Liver (tissue), 9 donors: ENCODE results near the gene SLC28A3. TPM values are rescaled to one million over a fixed set of nuclear protein-coding genes. Genes with fewer than 3 reads are reported as not detected.
"Not testable (repeated sequence)": the region's sequence is repeated elsewhere in the genome, so short reads cannot be mapped to it uniquely, and the experiment has no call there.

Source experiments
- DNase-seq: peaks from one replicate; pipeline ENCODE4 v3.0.0-alpha.2; 2017; ENCODE audit warnings: low spot score
- H3K27ac ChIP-seq, 2 donors: one replicate each; pipeline ENCODE4 v1.7.0; 2013; ENCODE audit warnings: inconsistent platforms in 2 of 2, low read length in 2 of 2, control low read depth in 1 of 2, low read depth in 1 of 2, mild to moderate bottlenecking in 1 of 2
- H3K27me3 ChIP-seq, 4 donors: one replicate each; pipeline versions ENCODE4 v1.6.1 to v1.7.0; 2013; ENCODE audit warnings: low read length in 3 of 4, inconsistent platforms in 1 of 4, mild to moderate bottlenecking in 1 of 4, moderate library complexity in 1 of 4; ENCODE audit not compliant: control insufficient read depth in 4 of 4, insufficient read depth in 4 of 4
- H3K36me3 ChIP-seq, 4 donors: one replicate each; pipeline versions ENCODE4 v1.6.1 to v1.7.0; 2013; ENCODE audit warnings: low read length in 3 of 4, mild to moderate bottlenecking in 3 of 4, low read depth in 1 of 4, moderate library complexity in 1 of 4; ENCODE audit not compliant: control insufficient read depth in 4 of 4, insufficient read depth in 3 of 4
- H3K4me1 ChIP-seq, 4 donors: one replicate each; pipeline versions ENCODE4 v1.6.1 to v1.7.0; 2013; ENCODE audit warnings: low read length in 3 of 4, mild to moderate bottlenecking in 3 of 4, moderate library complexity in 1 of 4; ENCODE audit not compliant: control insufficient read depth in 4 of 4, insufficient read depth in 4 of 4
- H3K4me3 ChIP-seq, 3 donors: one replicate each; pipeline versions ENCODE4 v1.6.1 to v1.7.0; 2013; ENCODE audit warnings: low read length in 3 of 3, control low read depth in 1 of 3, low read depth in 1 of 3, mild to moderate bottlenecking in 1 of 3
- H3K9ac ChIP-seq, 2 donors: one replicate each; pipeline ENCODE4 v1.7.0; 2013; ENCODE audit warnings: low read length in 2 of 2, mild to moderate bottlenecking in 2 of 2, moderate library complexity in 2 of 2, control low read depth in 1 of 2, low read depth in 1 of 2
- H3K9me3 ChIP-seq, 4 donors: one replicate each; pipeline versions ENCODE4 v1.6.1 to v1.7.0; 2013; ENCODE audit warnings: low read length in 3 of 4; ENCODE audit not compliant: control insufficient read depth in 4 of 4
- EGR1 ChIP-seq, 2 donors: IDR thresholded peaks; 2 replicates each; pipeline ENCODE4 v1.6.1; 2016 to 2018; ENCODE audit warnings: antibody characterized with exemption in 2 of 2, low read depth in 2 of 2
- FOXA1 ChIP-seq: IDR thresholded peaks from 2 replicates; pipeline ENCODE4 v1.6.1; 2016; ENCODE audit warnings: antibody characterized with exemption
- FOXA2 ChIP-seq: IDR thresholded peaks from 2 replicates; pipeline ENCODE4 v1.6.1; 2016; ENCODE audit warnings: antibody characterized with exemption
- GABPA ChIP-seq, 2 donors: IDR thresholded peaks in 1 of 2; conservative IDR thresholded peaks in 1 of 2; 2 replicates each; pipeline ENCODE4 v1.6.1; 2016; ENCODE audit warnings: antibody characterized with exemption in 2 of 2, mild to moderate bottlenecking in 1 of 2, moderate library complexity in 1 of 2
- HNF4A ChIP-seq, 2 donors: conservative IDR thresholded peaks; 2 replicates each; pipeline ENCODE4 v1.6.1; 2016; ENCODE audit warnings: antibody characterized with exemption in 2 of 2, mild to moderate bottlenecking in 2 of 2
- HNF4G ChIP-seq: IDR thresholded peaks from 2 replicates; pipeline ENCODE4 v1.6.1; 2016; ENCODE audit warnings: antibody characterized with exemption
- JUND ChIP-seq, 2 donors: IDR thresholded peaks; 2 replicates each; pipeline ENCODE4 v1.6.1; 2016; ENCODE audit warnings: antibody characterized with exemption in 2 of 2
- NR2F2 ChIP-seq: IDR thresholded peaks from 2 replicates; pipeline ENCODE4 v1.6.1; 2016; ENCODE audit warnings: antibody characterized with exemption
- RXRA ChIP-seq, 2 donors: IDR thresholded peaks; 2 replicates each; pipeline ENCODE4 v1.6.1; 2017 to 2018; ENCODE audit warnings: antibody characterized with exemption in 2 of 2, mild to moderate bottlenecking in 1 of 2
- SP1 ChIP-seq: IDR thresholded peaks from 2 replicates; pipeline ENCODE4 v1.6.1; 2018; ENCODE audit warnings: antibody characterized with exemption, mild to moderate bottlenecking
- TAF1 ChIP-seq: conservative IDR thresholded peaks from 2 replicates; pipeline ENCODE4 v1.6.1; 2016; ENCODE audit warnings: antibody characterized with exemption, mild to moderate bottlenecking
- YY1 ChIP-seq: IDR thresholded peaks from 2 replicates; pipeline ENCODE4 v1.6.1; 2016; ENCODE audit warnings: antibody characterized with exemption, mild to moderate bottlenecking
- WGBS: extraction: QIAGEN DNeasy Blood & Tissue Kit; methylation state at CpG from one replicate; pipeline ENCODE4 v1.1.7; 2013; 5-methylcytosine and 5-hydroxymethylcytosine counted together
- polyA plus RNA-seq, 2 donors: library from polyadenylated mRNA; stranded (reverse) in 1 of 2; unstranded in 1 of 2; fragments of 200-250 nt in 1 of 2; fragments of >200 nt in 1 of 2; fragmentation: Nextera tagmentation in 1 of 2; extraction: Ambion mirVana in 1 of 2; gene quantifications; one replicate each; pipeline versions ENCODE4 v1.2.1 to v1.2.3, GENCODE V29; 2013 to 2015
- total RNA-seq, 2 donors: library from RNA; depleted of rRNA; stranded (reverse); fragments of >200 nt; gene quantifications; one replicate each; pipeline ENCODE4 v1.2.3, GENCODE V29; 2014
- TF ChIP-seq, protein P1 (sequence below): IDR thresholded peaks from 2 replicates; pipeline ENCODE4 v1.6.1; 2016; ENCODE audit warnings: antibody characterized with exemption
- TF ChIP-seq, protein P2 (sequence below): IDR thresholded peaks from 2 replicates; pipeline ENCODE4 v1.6.1; 2016; ENCODE audit warnings: antibody characterized with exemption, mild to moderate bottlenecking
- TF ChIP-seq, protein P3 (sequence below): IDR thresholded peaks from 2 replicates; pipeline ENCODE4 v1.6.1; 2016; ENCODE audit warnings: antibody characterized with exemption
- TF ChIP-seq, protein P4 (sequence below): fragments of 150-350 bp; IDR thresholded peaks from 2 replicates; pipeline ENCODE4 v1.5.1; 2017; ENCODE audit warnings: improper control_type of control experiment, low read depth, low read length; ENCODE audit not compliant: missing input control
- TF ChIP-seq, protein P5 (sequence below): IDR thresholded peaks from 2 replicates; pipeline ENCODE4 v1.6.1; 2016; ENCODE audit warnings: antibody characterized with exemption
- donor health status: healthy.
- donor health status: healthy.
- donor health status: healthy.
- donor health status: healthy.
- donor health status: healthy.

Gene SLC28A3
- total and polyA plus RNA-seq, 4 donors: 0.07 to 1.3 (median 0.28) TPM

DNA sequence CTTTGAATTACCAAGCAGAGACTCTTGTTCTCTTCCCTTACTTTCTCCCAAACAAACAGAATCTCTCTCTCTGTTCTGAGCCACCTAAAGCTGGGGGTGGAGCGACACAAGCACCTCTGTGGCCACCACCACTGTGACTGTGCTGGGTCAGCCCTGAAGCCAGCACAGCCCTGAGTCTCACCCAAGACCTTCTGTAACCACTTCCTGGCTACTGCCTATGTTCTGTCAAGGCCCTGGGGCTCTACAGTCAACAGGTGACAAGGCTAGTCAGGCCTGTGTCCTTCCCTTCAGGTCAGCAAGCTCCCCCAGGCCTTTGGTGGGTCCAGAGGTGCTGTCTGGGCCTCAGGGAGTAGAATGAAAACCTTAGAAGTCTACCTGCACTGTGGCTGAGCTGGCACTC is 26.1 kb upstream of the SLC28A3 start:
- no peak for DNase-seq
- H3K4me1 ChIP-seq: no peaks in the 10 kb centered on the region
- H3K36me3 ChIP-seq: no peaks in the 10 kb centered on the region
- no peak overlapping the region for H3K27ac ChIP-seq
- H3K4me3 ChIP-seq: no peak overlapping the region
- no peaks in the 10 kb centered on the region for H3K27me3 ChIP-seq
- 92% methylated on average over 1 of the region's 1 CpG for WGBS
- TF ChIP-seq TAF1: no peak
- no peak overlapping the region for H3K9ac ChIP-seq
- H3K9me3 ChIP-seq: no peaks in the 10 kb centered on the region

DNA sequence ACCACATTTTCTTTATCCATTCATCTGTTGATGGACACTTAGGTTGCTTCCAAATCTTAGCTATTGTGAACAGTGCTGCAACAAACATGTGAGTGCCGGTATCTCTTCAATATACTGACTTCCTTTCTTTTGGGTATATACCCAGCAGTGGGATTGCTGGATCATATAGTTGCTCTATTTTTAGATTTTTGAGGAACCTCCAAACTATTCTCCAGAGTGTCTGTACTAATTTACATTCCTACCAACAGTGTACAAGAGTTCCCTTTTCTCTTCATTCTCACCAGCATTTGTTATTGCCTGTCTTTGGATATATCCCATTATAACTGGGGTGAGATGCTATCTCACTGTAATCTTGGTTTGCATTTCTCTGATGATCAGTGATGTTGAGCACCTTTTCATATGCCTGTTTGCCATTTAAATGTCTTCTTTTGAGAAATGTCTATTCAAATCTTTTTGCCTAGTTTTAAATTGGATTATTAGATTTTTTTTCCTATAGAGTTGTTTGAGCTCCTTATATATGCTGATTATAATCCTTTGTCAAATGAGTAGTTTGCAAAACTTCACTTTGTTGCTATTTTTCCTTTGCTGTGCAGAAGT is 24.4 kb upstream of the SLC28A3 start:
- not testable (repeated sequence) for H3K36me3 ChIP-seq, DNase-seq, H3K9me3 ChIP-seq, H3K4me1 ChIP-seq, H3K9ac ChIP-seq, H3K27me3 ChIP-seq, H3K4me3 ChIP-seq, H3K27ac ChIP-seq
- 89% methylated on average over 1 of the region's 1 CpG for WGBS

DNA sequence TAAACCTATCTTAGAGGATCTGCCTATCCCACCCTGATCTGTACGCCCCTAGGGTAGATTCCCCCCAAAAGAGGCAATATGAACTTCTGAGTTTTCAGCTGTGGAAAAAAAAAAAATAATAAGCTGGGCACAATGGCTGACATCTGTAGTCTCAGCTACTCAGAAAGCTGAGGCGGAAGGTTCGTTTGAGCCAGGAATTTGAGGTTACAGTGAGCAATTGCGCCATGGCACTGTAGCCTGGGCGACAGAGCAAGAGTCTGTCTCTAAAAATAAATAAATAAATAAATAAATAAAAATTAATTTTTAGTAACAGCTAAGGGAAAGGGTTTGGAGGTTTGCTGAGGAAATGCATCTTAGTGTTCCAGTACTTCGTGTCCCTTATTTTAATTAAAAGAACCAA is 21.1 kb upstream of the SLC28A3 start:
- no peak overlapping the region for H3K4me3 ChIP-seq
- H3K36me3 ChIP-seq: no peaks in the 10 kb centered on the region
- TF ChIP-seq RXRA (IDR thresholded peaks at IDR 0.05) (no peak), EGR1 (IDR thresholded peaks at IDR 0.05; ENCODE audit: low read depth in 2 of 2) (no peak), JUND (IDR thresholded peaks at IDR 0.05) (no peak), FOXA1 (no peak), YY1 (no peak), GABPA (IDR thresholded peaks at IDR 0.05 in 1 of 2, conservative IDR thresholded peaks at IDR 0.05 in 1 of 2) (no peak), HNF4A (conservative IDR thresholded peaks at IDR 0.05) (no peak), SP1 (no peak), HNF4G (no peak), NR2F2 (no peak), TAF1 (no peak), FOXA2 (no peak)
- TF ChIP-seq, protein P1, sequence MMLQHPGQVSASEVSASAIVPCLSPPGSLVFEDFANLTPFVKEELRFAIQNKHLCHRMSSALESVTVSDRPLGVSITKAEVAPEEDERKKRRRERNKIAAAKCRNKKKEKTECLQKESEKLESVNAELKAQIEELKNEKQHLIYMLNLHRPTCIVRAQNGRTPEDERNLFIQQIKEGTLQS: no peak
- TF ChIP-seq, protein P2, sequence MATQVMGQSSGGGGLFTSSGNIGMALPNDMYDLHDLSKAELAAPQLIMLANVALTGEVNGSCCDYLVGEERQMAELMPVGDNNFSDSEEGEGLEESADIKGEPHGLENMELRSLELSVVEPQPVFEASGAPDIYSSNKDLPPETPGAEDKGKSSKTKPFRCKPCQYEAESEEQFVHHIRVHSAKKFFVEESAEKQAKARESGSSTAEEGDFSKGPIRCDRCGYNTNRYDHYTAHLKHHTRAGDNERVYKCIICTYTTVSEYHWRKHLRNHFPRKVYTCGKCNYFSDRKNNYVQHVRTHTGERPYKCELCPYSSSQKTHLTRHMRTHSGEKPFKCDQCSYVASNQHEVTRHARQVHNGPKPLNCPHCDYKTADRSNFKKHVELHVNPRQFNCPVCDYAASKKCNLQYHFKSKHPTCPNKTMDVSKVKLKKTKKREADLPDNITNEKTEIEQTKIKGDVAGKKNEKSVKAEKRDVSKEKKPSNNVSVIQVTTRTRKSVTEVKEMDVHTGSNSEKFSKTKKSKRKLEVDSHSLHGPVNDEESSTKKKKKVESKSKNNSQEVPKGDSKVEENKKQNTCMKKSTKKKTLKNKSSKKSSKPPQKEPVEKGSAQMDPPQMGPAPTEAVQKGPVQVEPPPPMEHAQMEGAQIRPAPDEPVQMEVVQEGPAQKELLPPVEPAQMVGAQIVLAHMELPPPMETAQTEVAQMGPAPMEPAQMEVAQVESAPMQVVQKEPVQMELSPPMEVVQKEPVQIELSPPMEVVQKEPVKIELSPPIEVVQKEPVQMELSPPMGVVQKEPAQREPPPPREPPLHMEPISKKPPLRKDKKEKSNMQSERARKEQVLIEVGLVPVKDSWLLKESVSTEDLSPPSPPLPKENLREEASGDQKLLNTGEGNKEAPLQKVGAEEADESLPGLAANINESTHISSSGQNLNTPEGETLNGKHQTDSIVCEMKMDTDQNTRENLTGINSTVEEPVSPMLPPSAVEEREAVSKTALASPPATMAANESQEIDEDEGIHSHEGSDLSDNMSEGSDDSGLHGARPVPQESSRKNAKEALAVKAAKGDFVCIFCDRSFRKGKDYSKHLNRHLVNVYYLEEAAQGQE: no peak
- TF ChIP-seq, protein P3, sequence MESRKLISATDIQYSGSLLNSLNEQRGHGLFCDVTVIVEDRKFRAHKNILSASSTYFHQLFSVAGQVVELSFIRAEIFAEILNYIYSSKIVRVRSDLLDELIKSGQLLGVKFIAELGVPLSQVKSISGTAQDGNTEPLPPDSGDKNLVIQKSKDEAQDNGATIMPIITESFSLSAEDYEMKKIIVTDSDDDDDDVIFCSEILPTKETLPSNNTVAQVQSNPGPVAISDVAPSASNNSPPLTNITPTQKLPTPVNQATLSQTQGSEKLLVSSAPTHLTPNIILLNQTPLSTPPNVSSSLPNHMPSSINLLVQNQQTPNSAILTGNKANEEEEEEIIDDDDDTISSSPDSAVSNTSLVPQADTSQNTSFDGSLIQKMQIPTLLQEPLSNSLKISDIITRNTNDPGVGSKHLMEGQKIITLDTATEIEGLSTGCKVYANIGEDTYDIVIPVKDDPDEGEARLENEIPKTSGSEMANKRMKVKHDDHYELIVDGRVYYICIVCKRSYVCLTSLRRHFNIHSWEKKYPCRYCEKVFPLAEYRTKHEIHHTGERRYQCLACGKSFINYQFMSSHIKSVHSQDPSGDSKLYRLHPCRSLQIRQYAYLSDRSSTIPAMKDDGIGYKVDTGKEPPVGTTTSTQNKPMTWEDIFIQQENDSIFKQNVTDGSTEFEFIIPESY: no peak
- TF ChIP-seq, protein P4, sequence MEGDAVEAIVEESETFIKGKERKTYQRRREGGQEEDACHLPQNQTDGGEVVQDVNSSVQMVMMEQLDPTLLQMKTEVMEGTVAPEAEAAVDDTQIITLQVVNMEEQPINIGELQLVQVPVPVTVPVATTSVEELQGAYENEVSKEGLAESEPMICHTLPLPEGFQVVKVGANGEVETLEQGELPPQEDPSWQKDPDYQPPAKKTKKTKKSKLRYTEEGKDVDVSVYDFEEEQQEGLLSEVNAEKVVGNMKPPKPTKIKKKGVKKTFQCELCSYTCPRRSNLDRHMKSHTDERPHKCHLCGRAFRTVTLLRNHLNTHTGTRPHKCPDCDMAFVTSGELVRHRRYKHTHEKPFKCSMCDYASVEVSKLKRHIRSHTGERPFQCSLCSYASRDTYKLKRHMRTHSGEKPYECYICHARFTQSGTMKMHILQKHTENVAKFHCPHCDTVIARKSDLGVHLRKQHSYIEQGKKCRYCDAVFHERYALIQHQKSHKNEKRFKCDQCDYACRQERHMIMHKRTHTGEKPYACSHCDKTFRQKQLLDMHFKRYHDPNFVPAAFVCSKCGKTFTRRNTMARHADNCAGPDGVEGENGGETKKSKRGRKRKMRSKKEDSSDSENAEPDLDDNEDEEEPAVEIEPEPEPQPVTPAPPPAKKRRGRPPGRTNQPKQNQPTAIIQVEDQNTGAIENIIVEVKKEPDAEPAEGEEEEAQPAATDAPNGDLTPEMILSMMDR: no peak
- TF ChIP-seq, protein P5, sequence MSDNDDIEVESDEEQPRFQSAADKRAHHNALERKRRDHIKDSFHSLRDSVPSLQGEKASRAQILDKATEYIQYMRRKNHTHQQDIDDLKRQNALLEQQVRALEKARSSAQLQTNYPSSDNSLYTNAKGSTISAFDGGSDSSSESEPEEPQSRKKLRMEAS: no peak
- no peak overlapping the region for H3K9ac ChIP-seq
- H3K4me1 ChIP-seq: no peaks in the 10 kb centered on the region
- DNase-seq: no peak
- H3K27me3 ChIP-seq: no peaks in the 10 kb centered on the region
- H3K9me3 ChIP-seq: no peaks in the 10 kb centered on the region
- WGBS: 82% methylated on average over 6 of the region's 6 CpGs
- H3K27ac ChIP-seq: no peak overlapping the region
